Right cardiac atrium (tissue), 5 donors: ENCODE data around the gene GALE. TPM values are rescaled to one million over a fixed set of nuclear protein-coding genes. Genes with fewer than 3 reads are reported as not detected.
"Not testable (repeated sequence)": the region's sequence is repeated elsewhere in the genome, so short reads cannot be mapped to it uniquely, and the experiment has no call there.

Source experiments
- ATAC-seq, 2 donors: fragments of 200-7000 bp; cut with Tn5 transposase; one replicate each; pipeline versions ENCODE4 v1.8.0 to v1.9.1; 2020; ENCODE audit warnings: moderate library complexity in 2 of 2, mild to moderate bottlenecking in 1 of 2
- DNase-seq, 3 donors: peaks; one replicate each; pipeline ENCODE4 v3.0.0-alpha.2; 2020
- H3K27ac ChIP-seq: one replicate; pipeline ENCODE4 v1.5.1; 2013; ENCODE audit warnings: mild to moderate bottlenecking, low read length, control low read depth, moderate library complexity
- H3K27me3 ChIP-seq: one replicate; pipeline ENCODE4 v1.6.1; 2013; ENCODE audit not compliant: control insufficient read depth, insufficient read depth
- H3K4me1 ChIP-seq: one replicate; pipeline ENCODE4 v1.6.1; 2013; ENCODE audit warnings: low read length; ENCODE audit not compliant: control insufficient read depth, insufficient read depth
- H3K4me3 ChIP-seq: one replicate; pipeline ENCODE4 v1.5.1; 2013; ENCODE audit warnings: low read length, control low read depth
- H3K9me3 ChIP-seq: one replicate; pipeline ENCODE4 v1.6.1; 2013; ENCODE audit warnings: low read length; ENCODE audit not compliant: control insufficient read depth
- WGBS: extraction: QIAGEN DNeasy Blood & Tissue Kit; methylation state at CpG from one replicate; pipeline ENCODE4 v1.1.7; 2013; 5-methylcytosine and 5-hydroxymethylcytosine counted together
- intact Hi-C, 4 donors: fragments of 100-400 bp; cut with DNase I; formaldehyde crosslinking; loops; one replicate each; pipeline versions ENCODE4 v1.11.0 to v1.14.0; 2022 to 2023
- long read RNA-seq, 4 donors: library from polyadenylated mRNA; unstranded; transcript quantifications; one replicate each; pipeline ENCODE4 v2.0.0, GENCODE V29; 2020 to 2021
- polyA plus RNA-seq: library from polyadenylated mRNA; stranded (reverse); fragments of 200-250 nt; gene quantifications from one replicate; pipeline ENCODE4 v1.2.3, GENCODE V29; 2013
- total RNA-seq, 4 donors: library from RNA; stranded (reverse); fragmentation: NEBNext Ultra II Directional; extraction: Animal tissue kit (Norgen Biotek cat#: 25700); gene quantifications; one replicate each; pipeline ENCODE4 v1.2.1, GENCODE V29; 2021
- donor health status: healthy with polysubstance abuse.
- donor health status: DM: no; HTN: yes; CAD: no.
- donor health status: DM: no; HTN: no; CAD: no.
- donor health status: DM: no; HTN: yes; CAD: no; lungs with severe emphysema.
- donor health status: DM: yes; HTN: yes; CAD: no.

The GALE gene
- total RNA-seq (10 to 100 TPM in 1 of 4 donors, 1 to 10 TPM in 3; 6.1 to 11.0 (median 6.7) TPM), polyA plus RNA-seq (11.2 TPM)
- long read RNA-seq, donor 1, transcript GALE-216 (12 exons, 1,566 nt), result major isoform, 10 of 19 reads
- long read RNA-seq, donor 1, partial matches to known transcripts, result 1 of 19 reads
- long read RNA-seq, donor 1, other reads (novel, unspliced or antisense), result 5 of 19 reads
- long read RNA-seq, donor 2, partial matches to known transcripts, result 0 of 9 reads
- long read RNA-seq, donor 2, other reads (novel, unspliced or antisense), result 5 of 9 reads
- long read RNA-seq, donor 3, transcript GALE-207 (11 exons, 1,563 nt), result minor isoform, 11 of 94 reads
- long read RNA-seq, donor 3, transcript GALE-216 (12 exons, 1,566 nt), result major isoform, 34 of 94 reads
- long read RNA-seq, donor 3, partial matches to known transcripts, result 9 of 94 reads
- long read RNA-seq, donor 3, other reads (novel, unspliced or antisense), result 36 of 94 reads
- long read RNA-seq, donor 4, partial matches to known transcripts, result 1 of 12 reads
- long read RNA-seq, donor 4, other reads (novel, unspliced or antisense), result 7 of 12 reads

DNA sequence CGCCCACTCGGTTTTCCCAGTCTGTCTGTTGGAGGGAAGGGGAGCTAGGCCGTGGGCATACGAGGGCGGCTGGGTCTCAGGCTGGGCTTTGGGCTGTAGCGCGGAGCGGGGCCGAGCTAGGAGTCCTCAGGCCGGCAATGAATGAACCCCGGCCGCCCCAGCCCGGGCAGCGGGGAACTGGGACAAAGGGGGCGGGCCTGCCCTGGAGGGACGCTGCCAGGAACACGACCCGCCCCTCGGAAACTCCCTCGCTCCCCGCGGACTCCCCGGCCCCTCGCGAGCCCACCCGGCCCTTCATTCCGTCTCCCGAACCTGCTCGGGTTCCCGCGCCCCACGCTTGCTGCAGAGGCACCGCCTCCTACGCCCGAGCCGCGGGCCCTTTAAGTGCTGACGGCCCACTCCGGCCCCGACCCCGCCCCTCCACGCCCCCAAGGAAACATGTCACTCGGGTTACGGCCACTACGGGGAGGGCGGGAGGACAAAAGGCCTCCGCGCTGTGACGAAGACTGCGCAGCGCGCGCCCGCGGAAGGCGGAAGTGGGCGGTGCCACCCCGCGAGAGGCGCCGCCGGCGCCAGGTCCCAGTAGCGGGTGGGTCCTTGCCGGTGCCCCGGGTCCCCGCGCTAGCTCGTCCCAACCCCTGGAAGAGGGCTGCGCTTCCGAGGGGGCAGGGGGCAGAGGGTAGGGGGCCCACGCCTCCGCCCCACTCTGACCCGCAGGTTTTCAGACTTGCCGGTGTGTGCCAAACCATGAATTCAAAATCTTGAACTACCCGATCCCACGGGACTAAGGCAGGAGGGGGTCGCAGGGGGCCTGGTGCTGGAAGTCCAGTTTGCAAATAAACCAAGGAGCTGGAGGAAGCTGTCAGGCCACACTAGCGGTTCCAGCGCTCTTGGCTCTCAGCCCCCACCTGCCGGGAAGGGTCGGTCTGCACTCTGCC, at the start of gene GALE:
TSS of gene GALE (minus strand) at position 355 of the 938 bp plus-strand sequence. CDS start 1,747 bp downstream, outside the sequence.
- no peaks in the 10 kb centered on the region for H3K27me3 ChIP-seq
- H3K27ac ChIP-seq, result peak within 1 kb of the TSS; percentile 43
- H3K9me3 ChIP-seq, result no peaks in the 10 kb centered on the region
- under 1% methylated on average over 82 of the region's 82 CpGs for WGBS
- ATAC-seq (peak; percentile 95 to 96), DNase-seq (peak; percentile 98 to 99 (median 99))
- peaks cover 3% of the 10 kb centered on the region for H3K4me1 ChIP-seq
- peak within 1 kb of the TSS; percentile 81 for H3K4me3 ChIP-seq
- intact Hi-C loops, result loop anchor here in 1 of 4 donors (10.0 kb wide), 1 partner anchor 64 kb away; the partner anchor contains the start of gene FUCA1

GRCh38 chr1:23848673-23849616, 48.4 kb upstream of the GALE start:
- no peak for DNase-seq
- Histone ChIP-seq H3K27me3 (no peaks in the 10 kb centered on the region), H3K4me3 (no peak overlapping the region), H3K27ac (peak overlapping the region; percentile 93), H3K4me1 (peaks cover 1% of the 10 kb centered on the region), H3K9me3 (no peaks in the 10 kb centered on the region)
- 74% methylated on average over 12 of the region's 12 CpGs for WGBS
- ATAC-seq, result peak in 1 of 2 donors; percentile 36
- intact Hi-C loops, result no loop called here

DNA sequence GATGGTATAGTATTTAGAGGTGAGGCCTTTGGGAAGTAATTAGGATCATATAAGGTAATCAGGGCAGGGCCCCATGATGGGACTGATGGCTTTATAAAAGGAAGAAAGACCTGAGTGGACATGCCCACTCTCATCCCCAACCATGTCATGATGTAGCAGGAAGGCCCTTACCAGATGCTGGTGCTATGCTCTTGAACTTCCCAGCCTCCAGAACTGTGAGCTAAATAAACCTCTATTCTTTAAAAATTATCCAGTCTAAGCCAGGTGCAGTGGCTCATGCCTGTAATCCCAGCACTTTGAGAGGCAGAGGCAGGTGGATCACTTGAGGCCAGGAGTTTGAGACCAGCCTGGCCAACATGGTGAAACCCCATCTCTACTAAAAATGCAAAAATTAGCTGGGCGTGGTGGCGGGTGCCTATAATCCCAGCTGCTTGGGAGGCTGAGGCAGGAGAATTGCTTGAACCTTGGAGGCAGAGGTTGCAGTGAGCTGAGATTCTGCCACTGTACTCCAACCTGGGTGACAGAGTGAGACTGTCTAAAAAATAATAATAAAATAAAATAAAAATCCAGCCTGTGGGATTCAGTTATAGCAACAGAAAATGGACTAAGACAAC, 47.0 kb upstream of the GALE start:
- intact Hi-C loops, result not testable (repeated sequence)
- WGBS, result 98% methylated on average over 2 of the region's 2 CpGs

GRCh38 chr1:23845163-23845562, 44.6 kb upstream of the GALE start:
- DNase-seq (no peak), ATAC-seq (no peak)
- 100% methylated on average over 2 of the region's 2 CpGs for WGBS
- Histone ChIP-seq H3K27ac (no peak overlapping the region), H3K27me3 (no peaks in the 10 kb centered on the region), H3K9me3 (no peaks in the 10 kb centered on the region), H3K4me1 (peaks cover 1% of the 10 kb centered on the region), H3K4me3 (no peak overlapping the region)
- intact Hi-C loops, result no loop called here

More for the DNA sequence above, 47.0 kb upstream of the GALE start:
- not testable (repeated sequence) for H3K9me3 ChIP-seq, H3K4me3 ChIP-seq, H3K4me1 ChIP-seq, DNase-seq, H3K27me3 ChIP-seq, ATAC-seq, H3K27ac ChIP-seq

- ATAC-seq, result no peak
- intact Hi-C loops, result no loop called here
- Histone ChIP-seq H3K9me3 (no peaks in the 10 kb centered on the region), H3K4me3 (no peak overlapping the region), H3K27me3 (no peaks in the 10 kb centered on the region), H3K27ac (no peak overlapping the region), H3K4me1 (no peaks in the 10 kb centered on the region)
- WGBS, result 94% methylated on average over 5 of the region's 5 CpGs
- no peak for DNase-seq
Measured at GRCh38 chr1:23843644-23844043, 43.1 kb upstream of the GALE start.

- Histone ChIP-seq H3K4me3 (peak overlapping the region; percentile 44), H3K27me3 (no peaks in the 10 kb centered on the region), H3K27ac (no peak overlapping the region), H3K4me1 (peaks cover 6% of the 10 kb centered on the region), H3K9me3 (no peaks in the 10 kb centered on the region)
- intact Hi-C loops, result no loop called here
- DNase-seq (peak; percentile 64 to 88 (median 83)), ATAC-seq (peak; percentile 97 to 99)
- under 1% methylated on average over 21 of the region's 21 CpGs for WGBS
Measured at GRCh38 chr1:23838401-23838866, 37.9 kb upstream of the GALE start.

DNA sequence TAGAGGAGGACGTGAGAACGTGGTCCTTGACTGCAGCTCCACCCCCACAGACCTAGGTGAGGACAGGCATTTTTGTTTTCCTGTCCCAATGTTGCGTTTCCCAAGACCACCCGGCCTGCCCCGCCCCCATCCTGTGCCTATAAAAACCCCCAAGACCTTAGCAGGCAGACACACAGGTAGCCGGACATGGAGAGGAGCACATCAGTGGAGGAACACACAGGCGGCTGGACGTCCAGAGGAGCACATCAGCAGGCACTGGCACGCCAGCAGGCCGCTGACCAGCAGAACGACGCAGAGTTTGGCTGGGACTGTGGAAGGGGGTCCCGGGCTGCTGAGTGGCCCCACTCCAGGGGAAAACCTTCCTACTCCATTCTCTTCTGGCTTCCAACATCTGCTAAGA, 37.4 kb upstream of the GALE start:
- peak in 1 of 2 donors; percentile 14 for ATAC-seq

GRCh38 chr1:23836037-23836436, 35.5 kb upstream of the GALE start:
- intact Hi-C loops, result no loop called here
- Histone ChIP-seq H3K9me3 (no peaks in the 10 kb centered on the region), H3K4me1 (peaks cover 6% of the 10 kb centered on the region), H3K4me3 (no peak overlapping the region), H3K27me3 (no peaks in the 10 kb centered on the region), H3K27ac (no peak overlapping the region)
- no peak for DNase-seq
- no peak for ATAC-seq
- 85% methylated on average over 3 of the region's 3 CpGs for WGBS

More for the DNA sequence above, 37.4 kb upstream of the GALE start:
- Histone ChIP-seq H3K4me3 (no peak overlapping the region), H3K27ac (no peak overlapping the region), H3K9me3 (no peaks in the 10 kb centered on the region), H3K4me1 (peaks cover 6% of the 10 kb centered on the region), H3K27me3 (no peaks in the 10 kb centered on the region)
- DNase-seq, result no peak
- WGBS, result 20% methylated on average over 13 of the region's 13 CpGs
- intact Hi-C loops, result no loop called here

- H3K27ac ChIP-seq, ATAC-seq, H3K4me1 ChIP-seq, H3K9me3 ChIP-seq, intact Hi-C loops, H3K27me3 ChIP-seq, H3K4me3 ChIP-seq, DNase-seq: not testable (repeated sequence)
- WGBS, result 80% methylated on average over 6 of the region's 6 CpGs
Measured at GRCh38 chr1:23834156-23834555, 33.6 kb upstream of the GALE start.
